ACHN (cell line): ENCODE results near the gene MAD1L1.

Source experiments
- DNase-seq: peaks from one replicate; pipeline ENCODE4 v3.0.0-alpha.2; 2015
- in situ Hi-C: cut with HindIII; loops from 2 replicates; pipeline ENCODE4 v1.10.0; 2017; ENCODE audit warnings: low sequenced_read_pairs, low pct_ligation_motif_present, low pct_unique_long_range_greater_than_20kb

MAD1L1 gene

GRCh38 chr7:1993031-1993695, 239.6 kb downstream of the MAD1L1 start:
- in situ Hi-C loops, result no loop called here
- DNase-seq, result no peak

- no peak for DNase-seq
- in situ Hi-C loops, result no loop called here
Measured at GRCh38 chr7:1992554-1992953, 240.2 kb downstream of the MAD1L1 start.

- DNase-seq, result no peak
- in situ Hi-C loops, result no loop called here
Measured at GRCh38 chr7:1990001-1990670, 242.6 kb downstream of the MAD1L1 start.

GRCh38 chr7:1989049-1989860, 243.5 kb downstream of the MAD1L1 start:
- in situ Hi-C loops, result no loop called here
- DNase-seq, result no peak

- in situ Hi-C loops, result no loop called here
- no peak for DNase-seq
Measured at GRCh38 chr7:1988533-1988930, 244.2 kb downstream of the MAD1L1 start.

- DNase-seq, result no peak
- in situ Hi-C loops, result no loop called here
Measured at GRCh38 chr7:1987591-1988532, 244.9 kb downstream of the MAD1L1 start.

- no peak for DNase-seq
- in situ Hi-C loops, result no loop called here
Measured at GRCh38 chr7:1987084-1987535, 245.6 kb downstream of the MAD1L1 start.

- in situ Hi-C loops, result no loop called here
- DNase-seq, result no peak
Measured at GRCh38 chr7:1986366-1987083, 246.2 kb downstream of the MAD1L1 start.

- DNase-seq, result no peak
- in situ Hi-C loops, result no loop called here
Measured at GRCh38 chr7:1985936-1986335, 246.8 kb downstream of the MAD1L1 start.

- in situ Hi-C loops, result no loop called here
- DNase-seq, result no peak
Measured at GRCh38 chr7:1985042-1985441, 247.7 kb downstream of the MAD1L1 start.

GRCh38 chr7:1981878-1982230, 250.9 kb downstream of the MAD1L1 start:
- DNase-seq, result no peak
- in situ Hi-C loops, result no loop called here

- no peak for DNase-seq
- in situ Hi-C loops, result no loop called here
Measured at GRCh38 chr7:1981201-1981877, 251.4 kb downstream of the MAD1L1 start.

GRCh38 chr7:1979591-1980560, 252.9 kb downstream of the MAD1L1 start:
- in situ Hi-C loops, result no loop called here

GRCh38 chr7:1978656-1979590, 253.8 kb downstream of the MAD1L1 start:
- in situ Hi-C loops, result no loop called here
- no peak for DNase-seq

More at GRCh38 chr7:1979591-1980560, 252.9 kb downstream of the MAD1L1 start:
- DNase-seq, result no peak

GRCh38 chr7:1977876-1978441, 254.8 kb downstream of the MAD1L1 start:
- DNase-seq, result no peak
- in situ Hi-C loops, result no loop called here
